Psoas muscle (tissue), 8 donors: ENCODE measurements around the gene CACNA1S. TPM values are rescaled to one million over a fixed set of nuclear protein-coding genes. Genes with fewer than 3 reads are reported as not detected.

Experiments used
- ATAC-seq, 4 donors: fragments of 200-7000 bp; cut with Tn5 transposase; one replicate each; pipeline ENCODE4 v1.9.1; 2020; ENCODE audit warnings: moderate library complexity in 3 of 4, mild to moderate bottlenecking in 2 of 4
- DNase-seq, 2 donors: peaks; one replicate each; pipeline ENCODE4 v3.0.0-alpha.2; 2020
- H3K27ac ChIP-seq: fragments of 200-600 bp; one replicate; pipeline ENCODE4 v1.8.0; 2022
- H3K27me3 ChIP-seq, 3 donors: fragments of 200-600 bp in 1 of 3; one replicate each; pipeline versions ENCODE4 v1.6.1 to v1.8.0; 2013 to 2022; ENCODE audit warnings: low read length in 2 of 3, mild to moderate bottlenecking in 2 of 3, moderate library complexity in 1 of 3; ENCODE audit not compliant: insufficient read depth in 3 of 3
- H3K36me3 ChIP-seq, 2 donors: fragments of 200-600 bp in 1 of 2; one replicate each; pipeline versions ENCODE4 v1.6.1 to v1.8.0; 2013 to 2022; ENCODE audit warnings: low read depth in 1 of 2, mild to moderate bottlenecking in 1 of 2, moderate library complexity in 1 of 2; ENCODE audit not compliant: insufficient read depth in 1 of 2
- H3K4me1 ChIP-seq: fragments of 200-600 bp; one replicate; pipeline ENCODE4 v1.8.0; 2022
- H3K4me3 ChIP-seq: fragments of 200-600 bp; one replicate; pipeline ENCODE4 v1.8.0; 2022; ENCODE audit warnings: mild to moderate bottlenecking
- H3K9me3 ChIP-seq: fragments of 200-600 bp; one replicate; pipeline ENCODE4 v1.8.0; 2022
- WGBS, 3 donors: extraction: QIAGEN DNeasy Blood & Tissue Kit; methylation state at CpG; one replicate each; pipeline versions ENCODE4 v1.1.6 to v1.1.7; 2013; 5-methylcytosine and 5-hydroxymethylcytosine counted together
- intact Hi-C, 2 donors: fragments of 100-400 bp; cut with DNase I; formaldehyde crosslinking; loops; one replicate each; pipeline versions ENCODE4 v1.11.0 to v1.14.2; 2022
- polyA plus RNA-seq, 3 donors: library from polyadenylated mRNA; stranded (reverse); fragments of 200-250 nt; gene quantifications; one replicate each; pipeline ENCODE4 v1.2.3, GENCODE V29; 2013
- total RNA-seq, 4 donors: library from RNA; stranded (reverse); fragmentation: NEBNext Ultra II Directional in 2 of 4; extraction: Animal tissue kit (Norgen Biotek cat#: 25700) in 2 of 4; gene quantifications; one replicate each; pipeline versions ENCODE4 v1.2.1 to v1.2.4, GENCODE V29; 2021 to 2023
- TF ChIP-seq, protein P1 (sequence below): fragments of 200-600 bp; IDR thresholded peaks from one replicate; pipeline ENCODE4 v1.8.0; 2022; ENCODE audit warnings: antibody characterized with exemption
- donor health status: healthy with polysubstance abuse.
- donor health status: DM: no; HTN: no; CAD: no; lungs with moderate emphysema.
- donor health status: Bipolar disorder and iron deficiency.
- donor health status: healthy.
- donor health status: DM: yes; HTN: yes; CAD: no.
- donor health status: DM: no; HTN: no; CAD: no.
- donor health status: DM: no; HTN: no; CAD: no.
- donor health status: DM: yes; HTN: yes; CAD: no.

CACNA1S gene
- total and polyA plus RNA-seq, 7 donors, result 11.9 to 269 (median 56.3) TPM

- no peaks in the 10 kb centered on the region for H3K36me3 ChIP-seq
- 5 to 7% (median 6%) methylated on average over 10 of the region's 10 CpGs for WGBS, 3 donors
- peaks cover 17% of the 10 kb centered on the region for H3K4me1 ChIP-seq
- intact Hi-C loops, result no loop called here
- TF ChIP-seq, protein P1, sequence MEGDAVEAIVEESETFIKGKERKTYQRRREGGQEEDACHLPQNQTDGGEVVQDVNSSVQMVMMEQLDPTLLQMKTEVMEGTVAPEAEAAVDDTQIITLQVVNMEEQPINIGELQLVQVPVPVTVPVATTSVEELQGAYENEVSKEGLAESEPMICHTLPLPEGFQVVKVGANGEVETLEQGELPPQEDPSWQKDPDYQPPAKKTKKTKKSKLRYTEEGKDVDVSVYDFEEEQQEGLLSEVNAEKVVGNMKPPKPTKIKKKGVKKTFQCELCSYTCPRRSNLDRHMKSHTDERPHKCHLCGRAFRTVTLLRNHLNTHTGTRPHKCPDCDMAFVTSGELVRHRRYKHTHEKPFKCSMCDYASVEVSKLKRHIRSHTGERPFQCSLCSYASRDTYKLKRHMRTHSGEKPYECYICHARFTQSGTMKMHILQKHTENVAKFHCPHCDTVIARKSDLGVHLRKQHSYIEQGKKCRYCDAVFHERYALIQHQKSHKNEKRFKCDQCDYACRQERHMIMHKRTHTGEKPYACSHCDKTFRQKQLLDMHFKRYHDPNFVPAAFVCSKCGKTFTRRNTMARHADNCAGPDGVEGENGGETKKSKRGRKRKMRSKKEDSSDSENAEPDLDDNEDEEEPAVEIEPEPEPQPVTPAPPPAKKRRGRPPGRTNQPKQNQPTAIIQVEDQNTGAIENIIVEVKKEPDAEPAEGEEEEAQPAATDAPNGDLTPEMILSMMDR, result no peak
- no peaks in the 10 kb centered on the region for H3K9me3 ChIP-seq
- H3K4me3 ChIP-seq, result peak overlapping the region; percentile 29
- DNase-seq, result no peak
- H3K27ac ChIP-seq, result peak overlapping the region; percentile 3
- ATAC-seq, result peak; percentile 21 to 71 (median 60)
- H3K27me3 ChIP-seq, result peaks cover 0 to 2% (median 0%) of the 10 kb centered on the region in 3 donors
Observed at GRCh38 chr1:201016211-201016651, 96.0 kb downstream of the CACNA1S start.

- intact Hi-C loops, result no loop called here
- Histone ChIP-seq H3K27me3 (peaks cover 0 to 2% (median 0%) of the 10 kb centered on the region in 3 donors), H3K4me1 (peaks cover 17% of the 10 kb centered on the region), H3K9me3 (no peaks in the 10 kb centered on the region), H3K4me3 (no peak overlapping the region), H3K36me3 (no peaks in the 10 kb centered on the region), H3K27ac (no peak overlapping the region)
- TF ChIP-seq, protein P1, result no peak
- DNase-seq (no peak), ATAC-seq (peak in 2 of 4 donors; percentile 4 to 26)
- 38 to 49% (median 44%) methylated on average over 5 of the region's 5 CpGs for WGBS, 3 donors
Observed at GRCh38 chr1:201015551-201016091, 96.6 kb downstream of the CACNA1S start.

DNA sequence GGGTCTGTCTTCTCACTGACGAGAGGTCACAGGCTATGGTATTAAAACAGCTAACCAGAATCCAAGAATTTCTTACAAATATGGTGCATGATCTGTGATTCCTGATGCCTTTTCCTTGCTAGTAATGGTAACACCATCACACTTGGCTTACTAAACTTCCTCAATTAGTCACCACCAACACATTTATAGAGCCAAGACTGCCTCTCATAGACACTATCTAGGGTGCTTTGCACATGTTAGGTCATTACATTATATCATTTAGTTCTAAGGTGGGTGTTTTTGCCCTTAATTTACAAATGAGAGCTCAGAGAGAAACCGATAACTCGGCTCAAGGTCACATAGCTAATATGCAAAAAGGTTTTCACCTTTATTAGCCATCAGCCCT, 97.4 kb downstream of the CACNA1S start:
- DNase-seq, result no peak
- Histone ChIP-seq H3K4me3 (no peak overlapping the region), H3K27me3 (peaks cover 0 to 2% (median 0%) of the 10 kb centered on the region in 3 donors), H3K9me3 (no peaks in the 10 kb centered on the region), H3K4me1 (peaks cover 17% of the 10 kb centered on the region), H3K27ac (no peak overlapping the region), H3K36me3 (no peaks in the 10 kb centered on the region)
- 84 to 86% (median 85%) methylated on average over 3 of the region's 3 CpGs for WGBS, 3 donors
- no peak for ATAC-seq
- intact Hi-C loops, result no loop called here
- TF ChIP-seq, protein P1, result no peak

DNA sequence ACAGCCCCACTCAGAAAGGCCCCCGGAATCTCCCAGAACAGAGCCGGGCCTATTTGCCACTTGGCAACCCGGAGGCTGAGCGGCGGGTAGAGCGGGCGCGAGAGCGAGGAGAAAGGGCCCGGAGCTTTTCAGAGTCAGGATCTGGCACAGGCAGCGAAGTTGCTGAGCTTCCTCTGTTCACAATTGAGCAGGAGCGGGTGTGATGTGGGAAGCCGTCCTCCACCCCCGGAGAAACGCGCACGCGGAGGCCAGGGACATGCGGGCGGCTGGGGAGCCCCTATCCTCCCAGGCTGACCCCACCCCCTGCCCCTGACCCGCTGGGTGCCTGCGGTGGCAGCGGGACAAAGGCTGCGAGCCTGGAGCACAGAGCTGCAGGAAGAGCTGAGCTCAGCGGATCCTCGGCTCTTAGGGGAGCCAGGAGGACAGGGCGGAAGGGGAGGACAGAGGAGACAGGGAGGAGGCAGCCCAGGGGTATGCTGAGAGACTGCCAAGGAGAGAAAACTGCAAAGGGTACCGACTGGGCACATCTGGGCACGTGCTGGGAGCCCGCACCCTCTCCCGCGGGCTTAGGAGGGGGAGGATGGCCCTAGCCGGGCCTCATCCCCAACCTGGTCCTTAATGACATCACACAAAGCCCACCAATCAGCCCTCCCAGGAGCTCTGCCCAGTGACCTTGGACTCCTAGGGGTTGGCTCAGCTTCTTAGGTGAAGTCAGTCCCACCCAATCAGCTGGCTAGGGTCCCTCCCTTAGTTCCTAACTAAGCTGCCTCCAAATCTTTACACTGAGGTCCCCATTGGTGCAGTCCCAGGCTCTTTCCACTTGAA, 98.0 kb downstream of the CACNA1S start:
- H3K27ac ChIP-seq, result no peak overlapping the region
- no peaks in the 10 kb centered on the region for H3K36me3 ChIP-seq
- DNase-seq (no peak), ATAC-seq (peak in 1 of 4 donors; percentile 23)
- intact Hi-C loops, result no loop called here
- TF ChIP-seq, protein P1, result no peak
- H3K4me3 ChIP-seq, result no peak overlapping the region
- no peaks in the 10 kb centered on the region for H3K9me3 ChIP-seq
- 49 to 60% (median 54%) methylated on average over 33 of the region's 33 CpGs for WGBS, 3 donors
- H3K4me1 ChIP-seq, result peaks cover 17% of the 10 kb centered on the region
- H3K27me3 ChIP-seq, result peaks cover 0 to 4% (median 0%) of the 10 kb centered on the region in 3 donors
